HepG2 (cell line): ENCODE measurements around the gene DNASE1. TPM values are rescaled to one million over a fixed set of nuclear protein-coding genes. Genes with fewer than 3 reads are reported as not detected.
A peak's percentile ranks its signal among the peaks of the same experiment; 100 is the strongest.

Experiments
- GFI1 ChIP-seq: sonication (generic); formaldehyde crosslinking; IDR thresholded peaks from 2 replicates; pipeline ENCODE4 v1.5.0; 2020; ENCODE audit warnings: missing genetic modification reagents, mild to moderate bottlenecking, borderline replicate concordance
- KDM5A ChIP-seq: fragments of 200-600 bp; sonication (generic); IDR thresholded peaks from 2 replicates; pipeline ENCODE4 v1.7.0; 2018; ENCODE audit warnings: antibody characterized with exemption, mild to moderate bottlenecking, low read length, borderline replicate concordance
- RXRA ChIP-seq: sonication (generic); formaldehyde crosslinking; IDR thresholded peaks from 2 replicates; pipeline ENCODE4 v1.5.1; 2020; ENCODE audit warnings: missing genetic modification reagents
- SOX13 ChIP-seq, 3 experiments: fragments of 450-650 bp in 1 of 3; sonication (generic) in 1 of 3; formaldehyde crosslinking in 1 of 3; IDR thresholded peaks in 2 of 3; conservative IDR thresholded peaks in 1 of 3; 2 replicates each; pipeline versions ENCODE4 v1.5.0 to v1.6.1; 2016 to 2020; ENCODE audit warnings: antibody characterized with exemption in 1 of 3, mild to moderate bottlenecking in 1 of 3, missing compliant biosample characterization in 1 of 3, missing genetic modification reagents in 1 of 3, moderate library complexity in 1 of 3
- TOE1 ChIP-seq: sonication (generic); formaldehyde crosslinking; IDR thresholded peaks from 2 replicates; pipeline ENCODE4 v1.4.0; 2020; ENCODE audit warnings: mild to moderate bottlenecking, missing genetic modification reagents
- ZBTB3 ChIP-seq: sonication (generic); formaldehyde crosslinking; IDR thresholded peaks from 2 replicates; pipeline ENCODE4 v1.4.0; 2020; ENCODE audit warnings: low read depth, mild to moderate bottlenecking, moderate library complexity, missing genetic modification reagents, borderline replicate concordance
- ZMYM2 ChIP-seq: sonication (generic); formaldehyde crosslinking; IDR thresholded peaks from 2 replicates; pipeline ENCODE4 v1.8.0; 2022; ENCODE audit warnings: mild to moderate bottlenecking, missing genetic modification reagents
- ZNF781 ChIP-seq: sonication (generic); formaldehyde crosslinking; IDR thresholded peaks from 2 replicates; pipeline ENCODE4 v1.5.1; 2020; ENCODE audit warnings: borderline replicate concordance, mild to moderate bottlenecking, missing genetic modification reagents; ENCODE audit errors: not compliant biosample characterization
- ZSCAN25 ChIP-seq: sonication (generic); formaldehyde crosslinking; IDR thresholded peaks from 2 replicates; pipeline ENCODE4 v1.8.0; 2022; ENCODE audit warnings: mild to moderate bottlenecking, missing genetic modification reagents
- polyA plus RNA-seq, 8 experiments: library from polyadenylated mRNA; depleted of rRNA in 3 of 8; stranded (reverse) in 7 of 8; unstranded in 1 of 8; fragments of >200 nt; fragmentation: Illumina TruSeq in 4 of 8; extraction: Trizol in 4 of 8; gene quantifications; 2 replicates each; pipeline versions ENCODE4 v1.2.1 to v1.2.3, GENCODE V29; 2011 to 2016; ENCODE audit warnings: low read depth in 4 of 8, missing spikeins in 1 of 8, mixed read lengths in 1 of 8; ENCODE audit not compliant: insufficient read depth in 1 of 8
- total RNA-seq, 5 experiments: library from RNA; depleted of rRNA; stranded (reverse); fragments of >200 nt; fragmentation: Illumina TruSeq; extraction: Trizol; gene quantifications; 2 replicates each; pipeline ENCODE4 v1.2.3, GENCODE V29; 2016; ENCODE audit warnings: low read depth in 1 of 5
- TF ChIP-seq, protein P1 (sequence below): sonication (generic); formaldehyde crosslinking; IDR thresholded peaks from 2 replicates; pipeline ENCODE4 v1.8.1; 2023; ENCODE audit warnings: mild to moderate bottlenecking, missing genetic modification reagents
- TF ChIP-seq, protein P2 (sequence below): sonication (generic); formaldehyde crosslinking; IDR thresholded peaks from 2 replicates; pipeline ENCODE4 v1.8.1; 2023; ENCODE audit warnings: mild to moderate bottlenecking, missing genetic modification reagents
- TF ChIP-seq, protein P3 (sequence below): sonication (generic); formaldehyde crosslinking; IDR thresholded peaks from 2 replicates; pipeline ENCODE4 v1.8.0; 2022; ENCODE audit warnings: missing genetic modification reagents, low read depth, mild to moderate bottlenecking, borderline replicate concordance
- TF ChIP-seq, protein P4 (sequence below): sonication (generic); formaldehyde crosslinking; IDR thresholded peaks from 2 replicates; pipeline ENCODE4 v1.8.0; 2022; ENCODE audit warnings: mild to moderate bottlenecking, missing genetic modification reagents
- TF ChIP-seq, protein P5 (sequence below): sonication (generic); IDR thresholded peaks from 2 replicates; pipeline ENCODE4 v1.6.1; 2016; ENCODE audit warnings: low read depth, borderline replicate concordance
- TF ChIP-seq, protein P6 (sequence below): IDR thresholded peaks from 2 replicates; pipeline ENCODE4 v1.4.0; 2020; ENCODE audit warnings: mild to moderate bottlenecking, missing genetic modification reagents
- TF ChIP-seq, protein P7 (sequence below): sonication (generic); formaldehyde crosslinking; IDR thresholded peaks from 2 replicates; pipeline ENCODE4 v1.5.0; 2020; ENCODE audit warnings: missing genetic modification reagents

The DNASE1 gene
- total and polyA plus RNA-seq, 2 of the 13 experiments (the other 11 are each of a cell fraction or from before 2014, with no cell fraction given), result 7.1 to 11.1 TPM

DNA sequence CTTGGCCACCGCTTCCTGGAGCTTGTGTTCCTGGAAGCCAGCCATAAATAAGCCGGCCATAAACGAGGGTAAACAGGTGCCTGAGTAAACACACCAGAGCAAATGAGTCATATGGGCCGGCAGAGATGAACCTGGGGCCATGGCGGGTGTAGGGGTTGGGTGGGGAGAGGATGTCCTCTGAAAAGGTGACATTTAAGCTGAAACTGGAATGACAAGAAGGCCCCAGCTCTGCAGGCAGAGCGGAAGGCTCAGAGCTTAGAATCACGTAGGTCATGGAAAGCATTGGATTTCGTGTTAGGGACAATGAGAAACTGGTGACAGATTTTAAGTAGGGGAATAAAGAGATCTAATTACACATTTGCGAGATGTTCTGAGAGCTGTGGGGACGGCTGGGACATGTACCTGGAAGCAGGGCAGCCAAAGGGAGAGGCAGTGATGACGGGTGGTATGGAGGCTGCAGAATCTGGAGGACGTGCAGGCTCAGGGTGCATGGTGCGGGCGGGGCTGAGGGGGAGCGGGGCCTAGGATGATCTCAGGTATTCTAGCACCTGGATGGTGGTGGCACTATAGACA lies 8.1 kb upstream of the DNASE1 start (continued):
- TF ChIP-seq, protein P1, sequence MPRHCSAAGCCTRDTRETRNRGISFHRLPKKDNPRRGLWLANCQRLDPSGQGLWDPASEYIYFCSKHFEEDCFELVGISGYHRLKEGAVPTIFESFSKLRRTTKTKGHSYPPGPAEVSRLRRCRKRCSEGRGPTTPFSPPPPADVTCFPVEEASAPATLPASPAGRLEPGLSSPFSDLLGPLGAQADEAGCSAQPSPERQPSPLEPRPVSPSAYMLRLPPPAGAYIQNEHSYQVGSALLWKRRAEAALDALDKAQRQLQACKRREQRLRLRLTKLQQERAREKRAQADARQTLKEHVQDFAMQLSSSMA (CRISPR knock-in tag), result no peak
- TF ChIP-seq, protein P2, sequence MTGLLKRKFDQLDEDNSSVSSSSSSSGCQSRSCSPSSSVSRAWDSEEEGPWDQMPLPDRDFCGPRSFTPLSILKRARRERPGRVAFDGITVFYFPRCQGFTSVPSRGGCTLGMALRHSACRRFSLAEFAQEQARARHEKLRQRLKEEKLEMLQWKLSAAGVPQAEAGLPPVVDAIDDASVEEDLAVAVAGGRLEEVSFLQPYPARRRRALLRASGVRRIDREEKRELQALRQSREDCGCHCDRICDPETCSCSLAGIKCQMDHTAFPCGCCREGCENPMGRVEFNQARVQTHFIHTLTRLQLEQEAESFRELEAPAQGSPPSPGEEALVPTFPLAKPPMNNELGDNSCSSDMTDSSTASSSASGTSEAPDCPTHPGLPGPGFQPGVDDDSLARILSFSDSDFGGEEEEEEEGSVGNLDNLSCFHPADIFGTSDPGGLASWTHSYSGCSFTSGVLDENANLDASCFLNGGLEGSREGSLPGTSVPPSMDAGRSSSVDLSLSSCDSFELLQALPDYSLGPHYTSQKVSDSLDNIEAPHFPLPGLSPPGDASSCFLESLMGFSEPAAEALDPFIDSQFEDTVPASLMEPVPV (CRISPR knock-in tag), result no peak
- TF ChIP-seq SOX13 (IDR thresholded peaks at IDR 0.05) (no peak), SOX13 (CRISPR knock-in tag; conservative IDR thresholded peaks at IDR 0.05 in 1 of 2, IDR thresholded peaks at IDR 0.05 in 1 of 2) (peak in 1 of 2 experiments; percentile 42; a peak in 1 of 4 replicates), ZMYM2 (CRISPR knock-in tag) (0 out of 2 replicates have a peak, but pooled peaks have one; percentile 29), ZBTB3 (CRISPR knock-in tag) (no peak), ZNF781 (CRISPR knock-in tag) (no peak), KDM5A (no peak), ZSCAN25 (CRISPR knock-in tag) (peak; percentile 97), GFI1 (CRISPR knock-in tag) (0 out of 2 replicates have a peak, but pooled peaks have one; percentile 41), TOE1 (CRISPR knock-in tag) (no peak), RXRA (CRISPR knock-in tag) (peak; percentile 44; the same call in 1 of the 2 replicates)
- TF ChIP-seq, protein P3, sequence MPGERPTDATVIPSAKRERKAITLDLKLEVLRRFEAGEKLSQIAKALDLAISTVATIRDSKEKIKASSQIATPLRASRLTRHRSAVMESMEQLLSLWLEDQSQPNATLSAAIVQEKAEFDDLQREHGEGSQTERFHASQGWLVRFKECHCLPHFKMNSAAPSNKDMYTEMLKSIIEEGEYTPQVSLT (CRISPR knock-in tag), result no peak
- TF ChIP-seq, protein P4, sequence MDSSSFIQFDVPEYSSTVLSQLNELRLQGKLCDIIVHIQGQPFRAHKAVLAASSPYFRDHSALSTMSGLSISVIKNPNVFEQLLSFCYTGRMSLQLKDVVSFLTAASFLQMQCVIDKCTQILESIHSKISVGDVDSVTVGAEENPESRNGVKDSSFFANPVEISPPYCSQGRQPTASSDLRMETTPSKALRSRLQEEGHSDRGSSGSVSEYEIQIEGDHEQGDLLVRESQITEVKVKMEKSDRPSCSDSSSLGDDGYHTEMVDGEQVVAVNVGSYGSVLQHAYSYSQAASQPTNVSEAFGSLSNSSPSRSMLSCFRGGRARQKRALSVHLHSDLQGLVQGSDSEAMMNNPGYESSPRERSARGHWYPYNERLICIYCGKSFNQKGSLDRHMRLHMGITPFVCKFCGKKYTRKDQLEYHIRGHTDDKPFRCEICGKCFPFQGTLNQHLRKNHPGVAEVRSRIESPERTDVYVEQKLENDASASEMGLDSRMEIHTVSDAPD (CRISPR knock-in tag), result no peak
- TF ChIP-seq, protein P5, sequence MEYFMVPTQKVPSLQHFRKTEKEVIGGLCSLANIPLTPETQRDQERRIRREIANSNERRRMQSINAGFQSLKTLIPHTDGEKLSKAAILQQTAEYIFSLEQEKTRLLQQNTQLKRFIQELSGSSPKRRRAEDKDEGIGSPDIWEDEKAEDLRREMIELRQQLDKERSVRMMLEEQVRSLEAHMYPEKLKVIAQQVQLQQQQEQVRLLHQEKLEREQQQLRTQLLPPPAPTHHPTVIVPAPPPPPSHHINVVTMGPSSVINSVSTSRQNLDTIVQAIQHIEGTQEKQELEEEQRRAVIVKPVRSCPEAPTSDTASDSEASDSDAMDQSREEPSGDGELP, result peak; percentile 60; the same call in 1 of the 2 replicates
- TF ChIP-seq, protein P6, sequence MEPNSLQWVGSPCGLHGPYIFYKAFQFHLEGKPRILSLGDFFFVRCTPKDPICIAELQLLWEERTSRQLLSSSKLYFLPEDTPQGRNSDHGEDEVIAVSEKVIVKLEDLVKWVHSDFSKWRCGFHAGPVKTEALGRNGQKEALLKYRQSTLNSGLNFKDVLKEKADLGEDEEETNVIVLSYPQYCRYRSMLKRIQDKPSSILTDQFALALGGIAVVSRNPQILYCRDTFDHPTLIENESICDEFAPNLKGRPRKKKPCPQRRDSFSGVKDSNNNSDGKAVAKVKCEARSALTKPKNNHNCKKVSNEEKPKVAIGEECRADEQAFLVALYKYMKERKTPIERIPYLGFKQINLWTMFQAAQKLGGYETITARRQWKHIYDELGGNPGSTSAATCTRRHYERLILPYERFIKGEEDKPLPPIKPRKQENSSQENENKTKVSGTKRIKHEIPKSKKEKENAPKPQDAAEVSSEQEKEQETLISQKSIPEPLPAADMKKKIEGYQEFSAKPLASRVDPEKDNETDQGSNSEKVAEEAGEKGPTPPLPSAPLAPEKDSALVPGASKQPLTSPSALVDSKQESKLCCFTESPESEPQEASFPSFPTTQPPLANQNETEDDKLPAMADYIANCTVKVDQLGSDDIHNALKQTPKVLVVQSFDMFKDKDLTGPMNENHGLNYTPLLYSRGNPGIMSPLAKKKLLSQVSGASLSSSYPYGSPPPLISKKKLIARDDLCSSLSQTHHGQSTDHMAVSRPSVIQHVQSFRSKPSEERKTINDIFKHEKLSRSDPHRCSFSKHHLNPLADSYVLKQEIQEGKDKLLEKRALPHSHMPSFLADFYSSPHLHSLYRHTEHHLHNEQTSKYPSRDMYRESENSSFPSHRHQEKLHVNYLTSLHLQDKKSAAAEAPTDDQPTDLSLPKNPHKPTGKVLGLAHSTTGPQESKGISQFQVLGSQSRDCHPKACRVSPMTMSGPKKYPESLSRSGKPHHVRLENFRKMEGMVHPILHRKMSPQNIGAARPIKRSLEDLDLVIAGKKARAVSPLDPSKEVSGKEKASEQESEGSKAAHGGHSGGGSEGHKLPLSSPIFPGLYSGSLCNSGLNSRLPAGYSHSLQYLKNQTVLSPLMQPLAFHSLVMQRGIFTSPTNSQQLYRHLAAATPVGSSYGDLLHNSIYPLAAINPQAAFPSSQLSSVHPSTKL (CRISPR knock-in tag), result peak; percentile 73
- TF ChIP-seq, protein P7, sequence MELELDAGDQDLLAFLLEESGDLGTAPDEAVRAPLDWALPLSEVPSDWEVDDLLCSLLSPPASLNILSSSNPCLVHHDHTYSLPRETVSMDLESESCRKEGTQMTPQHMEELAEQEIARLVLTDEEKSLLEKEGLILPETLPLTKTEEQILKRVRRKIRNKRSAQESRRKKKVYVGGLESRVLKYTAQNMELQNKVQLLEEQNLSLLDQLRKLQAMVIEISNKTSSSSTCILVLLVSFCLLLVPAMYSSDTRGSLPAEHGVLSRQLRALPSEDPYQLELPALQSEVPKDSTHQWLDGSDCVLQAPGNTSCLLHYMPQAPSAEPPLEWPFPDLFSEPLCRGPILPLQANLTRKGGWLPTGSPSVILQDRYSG, result no peak
